ENCODE data around the gene RPS6KA1. TPM values are rescaled to one million over a fixed set of nuclear protein-coding genes. Genes with fewer than 3 reads are reported as not detected.
"Not testable (repeated sequence)": the region's sequence is repeated elsewhere in the genome, so short reads cannot be mapped to it uniquely, and the experiment has no call there.

The RPS6KA1 gene
- total and polyA plus RNA-seq, 2 donors from 2014 or later = 39.5 to 58.1 TPM

GRCh38 chr1:26582836-26583460, 53.4 kb downstream of the RPS6KA1 start:
- no peak for FAIRE-seq
- intact Hi-C loops (cut with DNase I) = no loop called here
- no peak for DNase-seq
- H3K27me3 ChIP-seq (ENCODE audit: control insufficient read depth, insufficient read depth, low read length) = no peaks in the 10 kb centered on the region
- no peaks in the 10 kb centered on the region for H3K9me3 ChIP-seq (ENCODE audit: control insufficient read depth in 2 of 3, insufficient read depth in 1 of 3, low read length in 3 of 3)
- TF ChIP-seq, protein P1, sequence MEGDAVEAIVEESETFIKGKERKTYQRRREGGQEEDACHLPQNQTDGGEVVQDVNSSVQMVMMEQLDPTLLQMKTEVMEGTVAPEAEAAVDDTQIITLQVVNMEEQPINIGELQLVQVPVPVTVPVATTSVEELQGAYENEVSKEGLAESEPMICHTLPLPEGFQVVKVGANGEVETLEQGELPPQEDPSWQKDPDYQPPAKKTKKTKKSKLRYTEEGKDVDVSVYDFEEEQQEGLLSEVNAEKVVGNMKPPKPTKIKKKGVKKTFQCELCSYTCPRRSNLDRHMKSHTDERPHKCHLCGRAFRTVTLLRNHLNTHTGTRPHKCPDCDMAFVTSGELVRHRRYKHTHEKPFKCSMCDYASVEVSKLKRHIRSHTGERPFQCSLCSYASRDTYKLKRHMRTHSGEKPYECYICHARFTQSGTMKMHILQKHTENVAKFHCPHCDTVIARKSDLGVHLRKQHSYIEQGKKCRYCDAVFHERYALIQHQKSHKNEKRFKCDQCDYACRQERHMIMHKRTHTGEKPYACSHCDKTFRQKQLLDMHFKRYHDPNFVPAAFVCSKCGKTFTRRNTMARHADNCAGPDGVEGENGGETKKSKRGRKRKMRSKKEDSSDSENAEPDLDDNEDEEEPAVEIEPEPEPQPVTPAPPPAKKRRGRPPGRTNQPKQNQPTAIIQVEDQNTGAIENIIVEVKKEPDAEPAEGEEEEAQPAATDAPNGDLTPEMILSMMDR (IDR thresholded peaks at IDR 0.05; ENCODE audit: borderline replicate concordance, extremely low read depth, insufficient read depth) = no peak
- no peak overlapping the region for H3K4me3 ChIP-seq (ENCODE audit: low read length in 3 of 3)
- no peak overlapping the region for H3K27ac ChIP-seq (ENCODE audit: low read depth in 2 of 2, low read length in 2 of 2)
- no peaks in the 10 kb centered on the region for H3K36me3 ChIP-seq (ENCODE audit: control insufficient read depth in 2 of 3, insufficient read depth in 3 of 3, low read length in 3 of 3)
- H3K4me1 ChIP-seq (ENCODE audit: control insufficient read depth in 2 of 3, insufficient read depth in 2 of 3, low read depth in 1 of 3, low read length in 3 of 3) = no peaks in the 10 kb centered on the region
- no peak overlapping the region for H3K9ac ChIP-seq (ENCODE audit: low read length in 3 of 3)

DNA sequence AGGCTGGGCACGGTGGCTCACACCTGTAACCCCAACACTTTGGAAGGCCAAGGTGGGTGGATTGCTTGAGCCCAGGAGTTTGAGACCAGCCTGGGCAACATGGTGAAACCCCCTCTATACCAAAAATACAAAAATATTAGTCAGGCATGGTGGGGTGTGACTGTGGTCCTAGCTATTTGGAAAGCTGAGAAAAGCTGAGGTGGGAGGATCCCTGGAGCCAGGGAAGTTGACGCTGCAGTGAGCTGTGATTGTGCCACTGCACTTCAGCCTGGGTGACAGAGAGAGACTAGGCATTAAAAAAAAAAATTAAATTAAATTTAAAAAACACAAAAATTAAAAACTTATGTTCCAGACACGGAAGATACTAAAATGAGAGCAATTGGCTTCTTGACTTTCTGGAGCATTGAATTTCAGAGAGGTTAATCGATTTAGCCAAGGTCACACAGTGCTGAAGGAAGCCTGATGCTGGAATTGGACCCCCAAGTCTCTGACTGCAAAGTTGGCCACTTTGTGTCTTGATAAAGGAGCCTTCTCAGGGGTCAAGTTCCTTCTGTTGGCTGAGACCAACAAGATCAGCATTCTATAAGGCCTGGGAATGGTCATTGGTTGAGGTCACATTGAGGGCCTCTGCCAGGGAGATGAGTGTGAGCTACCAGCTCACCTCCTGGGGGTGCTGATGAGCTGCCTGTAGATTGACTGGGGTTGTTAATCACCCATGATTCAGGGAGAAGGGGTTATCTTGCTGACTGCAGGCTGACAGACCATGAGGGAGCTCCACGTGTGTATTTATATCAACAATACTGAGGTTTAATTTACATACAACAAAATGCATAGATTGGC, 54.3 kb downstream of the RPS6KA1 start:
- H3K9ac ChIP-seq (ENCODE audit: low read length in 3 of 3) = no peak overlapping the region
- no peak for DNase-seq
- no peaks in the 10 kb centered on the region for H3K9me3 ChIP-seq (ENCODE audit: control insufficient read depth in 2 of 3, insufficient read depth in 1 of 3, low read length in 3 of 3)
- TF ChIP-seq, protein P1 (IDR thresholded peaks at IDR 0.05; ENCODE audit: borderline replicate concordance, extremely low read depth, insufficient read depth) = no peak
- no peak overlapping the region for H3K27ac ChIP-seq (ENCODE audit: low read depth in 2 of 2, low read length in 2 of 2)
- FAIRE-seq = no peak
- no peaks in the 10 kb centered on the region for H3K36me3 ChIP-seq (ENCODE audit: control insufficient read depth in 2 of 3, insufficient read depth in 3 of 3, low read length in 3 of 3)
- H3K27me3 ChIP-seq (ENCODE audit: control insufficient read depth, insufficient read depth, low read length) = no peaks in the 10 kb centered on the region
- no peaks in the 10 kb centered on the region for H3K4me1 ChIP-seq (ENCODE audit: control insufficient read depth in 2 of 3, insufficient read depth in 2 of 3, low read depth in 1 of 3, low read length in 3 of 3)
- intact Hi-C loops (cut with DNase I) = no loop called here
- no peak overlapping the region for H3K4me3 ChIP-seq (ENCODE audit: low read length in 3 of 3)

GRCh38 chr1:26584588-26584987, 55.0 kb downstream of the RPS6KA1 start:
- H3K4me1 ChIP-seq (ENCODE audit: control insufficient read depth in 2 of 3, insufficient read depth in 2 of 3, low read depth in 1 of 3, low read length in 3 of 3); H3K9me3 ChIP-seq (ENCODE audit: control insufficient read depth in 2 of 3, insufficient read depth in 1 of 3, low read length in 3 of 3); FAIRE-seq; H3K4me3 ChIP-seq (ENCODE audit: low read length in 3 of 3); H3K27me3 ChIP-seq (ENCODE audit: control insufficient read depth, insufficient read depth, low read length); intact Hi-C loops (cut with DNase I); H3K27ac ChIP-seq (ENCODE audit: low read depth in 2 of 2, low read length in 2 of 2); H3K9ac ChIP-seq (ENCODE audit: low read length in 3 of 3); DNase-seq; H3K36me3 ChIP-seq (ENCODE audit: control insufficient read depth in 2 of 3, insufficient read depth in 3 of 3, low read length in 3 of 3): not testable (repeated sequence)

- TF ChIP-seq, protein P1 (IDR thresholded peaks at IDR 0.05; ENCODE audit: borderline replicate concordance, extremely low read depth, insufficient read depth) = no peak
- Histone ChIP-seq H3K27me3 (ENCODE audit: control insufficient read depth, insufficient read depth, low read length) (no peaks in the 10 kb centered on the region), H3K4me3 (ENCODE audit: low read length in 3 of 3) (no peak overlapping the region), H3K4me1 (ENCODE audit: control insufficient read depth in 2 of 3, insufficient read depth in 2 of 3, low read depth in 1 of 3, low read length in 3 of 3) (no peaks in the 10 kb centered on the region), H3K36me3 (ENCODE audit: control insufficient read depth in 2 of 3, insufficient read depth in 3 of 3, low read length in 3 of 3) (no peaks in the 10 kb centered on the region), H3K9me3 (ENCODE audit: control insufficient read depth in 2 of 3, insufficient read depth in 1 of 3, low read length in 3 of 3) (no peaks in the 10 kb centered on the region), H3K9ac (ENCODE audit: low read length in 3 of 3) (no peak overlapping the region), H3K27ac (ENCODE audit: low read depth in 2 of 2, low read length in 2 of 2) (no peak overlapping the region)
- no peak for DNase-seq
- no peak for FAIRE-seq
- intact Hi-C loops (cut with DNase I) = no loop called here
These were observed 55.9 kb downstream of the RPS6KA1 start for GRCh38 chr1:26585471-26585870.
